ENCODE results near the gene RNF26. TPM values are rescaled to one million over a fixed set of nuclear protein-coding genes. Genes with fewer than 3 reads are reported as not detected.

Gene RNF26
- total RNA-seq: 10 to 100 TPM in 1 of 2 donors, 1 to 10 TPM in 1; 8.2 to 10.3 TPM

DNA sequence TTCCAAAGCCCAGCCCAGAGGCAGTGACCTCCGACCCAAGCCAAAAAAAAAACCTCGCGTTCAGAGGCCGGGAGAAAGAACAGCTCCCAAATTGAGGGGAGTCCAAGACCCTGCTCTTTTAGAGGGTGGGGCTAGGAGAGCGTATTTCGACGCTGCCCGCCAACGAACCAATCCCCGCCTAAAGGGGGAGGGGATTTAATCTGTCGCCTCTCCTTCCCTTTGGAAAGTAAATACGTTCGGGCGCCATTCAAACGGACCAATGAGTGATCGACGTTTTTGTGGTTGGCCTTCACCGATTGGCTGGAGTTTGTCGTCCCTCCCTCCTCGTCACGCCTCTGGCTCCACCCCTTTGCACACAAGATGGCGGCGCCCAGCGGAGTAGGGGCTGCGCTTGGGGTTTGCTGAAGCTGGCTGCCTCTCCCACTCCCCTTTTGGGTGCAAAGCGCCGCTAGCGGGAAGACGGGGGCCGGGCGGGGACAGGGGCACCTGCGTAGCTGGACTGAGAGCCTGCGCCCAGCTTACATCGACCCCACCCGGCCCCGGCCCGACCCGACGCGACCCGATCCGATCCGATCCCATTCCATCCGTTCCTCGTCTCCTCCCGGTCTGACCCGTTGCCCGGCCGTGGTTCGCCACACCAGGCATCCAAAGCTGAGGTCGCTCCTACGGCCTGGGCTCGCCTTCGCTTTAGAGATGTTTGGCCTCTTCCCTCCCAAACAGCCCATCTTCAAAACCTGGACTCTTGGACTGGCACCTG is at the start of gene RNF26:
RNF26 (plus strand) TSS at position 354 of the 757 bp plus-strand sequence. CDS start 596 bp downstream, outside the sequence.
- peak within 1 kb of the TSS; percentile 88 to 90 for H3K27ac ChIP-seq
- no peaks in the 10 kb centered on the region for H3K36me3 ChIP-seq
- TF ChIP-seq, protein P1, sequence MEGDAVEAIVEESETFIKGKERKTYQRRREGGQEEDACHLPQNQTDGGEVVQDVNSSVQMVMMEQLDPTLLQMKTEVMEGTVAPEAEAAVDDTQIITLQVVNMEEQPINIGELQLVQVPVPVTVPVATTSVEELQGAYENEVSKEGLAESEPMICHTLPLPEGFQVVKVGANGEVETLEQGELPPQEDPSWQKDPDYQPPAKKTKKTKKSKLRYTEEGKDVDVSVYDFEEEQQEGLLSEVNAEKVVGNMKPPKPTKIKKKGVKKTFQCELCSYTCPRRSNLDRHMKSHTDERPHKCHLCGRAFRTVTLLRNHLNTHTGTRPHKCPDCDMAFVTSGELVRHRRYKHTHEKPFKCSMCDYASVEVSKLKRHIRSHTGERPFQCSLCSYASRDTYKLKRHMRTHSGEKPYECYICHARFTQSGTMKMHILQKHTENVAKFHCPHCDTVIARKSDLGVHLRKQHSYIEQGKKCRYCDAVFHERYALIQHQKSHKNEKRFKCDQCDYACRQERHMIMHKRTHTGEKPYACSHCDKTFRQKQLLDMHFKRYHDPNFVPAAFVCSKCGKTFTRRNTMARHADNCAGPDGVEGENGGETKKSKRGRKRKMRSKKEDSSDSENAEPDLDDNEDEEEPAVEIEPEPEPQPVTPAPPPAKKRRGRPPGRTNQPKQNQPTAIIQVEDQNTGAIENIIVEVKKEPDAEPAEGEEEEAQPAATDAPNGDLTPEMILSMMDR (IDR thresholded peaks at IDR 0.05): no peak
- no peaks in the 10 kb centered on the region for H3K27me3 ChIP-seq
- DNase-seq (ENCODE audit: low spot score): peak; percentile 99
- H3K4me1 ChIP-seq: peaks cover 0 to 45% of the 10 kb centered on the region in 2 donors
- H3K9me3 ChIP-seq: no peaks in the 10 kb centered on the region
- peak within 1 kb of the TSS; percentile 86 to 93 for H3K4me3 ChIP-seq

DNA sequence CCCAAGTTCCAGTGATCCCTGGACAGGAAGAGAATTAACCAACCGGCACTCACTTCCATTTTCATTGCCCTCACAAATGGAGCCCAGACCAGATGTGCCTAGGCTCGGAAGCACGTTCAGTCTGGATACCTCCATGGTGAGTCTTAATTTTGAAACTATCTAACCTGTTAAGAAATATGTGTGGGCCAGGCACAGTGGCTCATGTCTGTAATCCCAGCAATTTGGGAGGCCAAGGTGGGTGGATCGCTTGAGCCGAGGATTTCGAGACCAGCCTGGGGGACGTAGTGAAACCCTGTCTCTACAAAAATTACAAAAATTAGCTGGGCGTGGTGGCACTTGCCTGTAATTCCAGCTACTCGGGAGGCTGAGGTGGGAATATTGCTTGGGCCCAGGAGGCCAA is 48.9 kb upstream of the RNF26 start:
- Histone ChIP-seq H3K27me3 (no peaks in the 10 kb centered on the region), H3K4me1 (peaks cover 0 to 8% of the 10 kb centered on the region in 2 donors), H3K36me3 (peaks cover 37% of the 10 kb centered on the region), H3K27ac (no peak overlapping the region), H3K4me3 (no peak overlapping the region), H3K9me3 (no peaks in the 10 kb centered on the region)
- TF ChIP-seq, protein P1 (IDR thresholded peaks at IDR 0.05): no peak
- DNase-seq (ENCODE audit: low spot score): no peak

DNA sequence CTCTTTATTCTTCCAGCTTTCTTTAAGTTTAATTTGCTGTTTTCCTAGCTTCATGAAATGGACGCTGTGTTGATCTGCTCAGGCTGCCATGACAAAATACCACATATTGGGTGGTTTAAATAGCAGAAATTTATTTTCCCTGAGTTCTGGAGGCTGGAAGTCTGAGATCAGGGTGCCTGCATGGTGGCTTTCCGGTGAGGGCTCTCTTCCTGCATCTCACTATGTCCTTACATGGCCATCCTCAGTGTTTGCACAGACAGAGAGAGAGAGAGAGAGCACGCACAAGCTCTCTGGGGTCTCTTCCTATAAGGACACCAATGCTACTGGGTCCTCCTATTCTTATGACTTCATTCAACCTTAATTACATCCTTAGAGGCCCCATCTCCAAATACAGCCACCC is 46.1 kb upstream of the RNF26 start:
- Histone ChIP-seq H3K27ac (no peak overlapping the region), H3K9me3 (peaks cover 0 to 6% of the 10 kb centered on the region in 2 donors), H3K4me1 (peaks cover 0 to 8% of the 10 kb centered on the region in 2 donors), H3K36me3 (peaks cover 40% of the 10 kb centered on the region), H3K4me3 (no peak overlapping the region), H3K27me3 (no peaks in the 10 kb centered on the region)
- TF ChIP-seq, protein P1 (IDR thresholded peaks at IDR 0.05): no peak
- no peak for DNase-seq (ENCODE audit: low spot score)

DNA sequence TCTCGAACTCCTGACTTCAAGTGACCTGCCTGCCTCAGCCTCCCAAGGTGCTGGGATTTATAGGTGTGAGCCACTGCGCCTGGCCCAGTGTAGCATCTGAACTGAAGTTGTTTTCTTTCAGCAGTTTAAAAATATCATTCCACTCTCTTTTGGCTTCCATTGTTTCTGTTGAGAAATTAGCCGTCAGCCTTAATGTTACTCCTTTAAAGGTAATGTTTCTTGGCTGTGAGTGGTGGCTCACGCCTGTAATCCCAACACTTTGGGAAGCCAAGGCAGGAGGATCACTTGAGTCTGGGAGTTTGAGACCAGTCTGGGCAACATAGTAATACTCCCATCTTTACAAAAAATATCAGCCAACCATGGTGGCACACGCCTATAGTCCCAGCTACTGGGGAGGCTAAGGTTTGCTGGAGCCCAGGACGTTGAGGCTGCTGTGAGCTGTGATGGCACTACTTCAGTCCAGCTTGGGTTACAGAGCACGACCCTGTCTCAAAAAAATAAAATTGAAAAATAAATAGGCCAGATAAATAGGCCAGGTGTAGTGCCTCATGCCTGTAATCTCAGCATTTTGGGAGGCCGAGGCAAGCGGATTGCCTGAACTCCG is 43.3 kb upstream of the RNF26 start:
- no peaks in the 10 kb centered on the region for H3K4me1 ChIP-seq
- peaks cover 30% of the 10 kb centered on the region for H3K36me3 ChIP-seq
- no peak for DNase-seq (ENCODE audit: low spot score)
- no peaks in the 10 kb centered on the region for H3K27me3 ChIP-seq
- TF ChIP-seq, protein P1 (IDR thresholded peaks at IDR 0.05): no peak
- H3K27ac ChIP-seq: no peak overlapping the region
- H3K4me3 ChIP-seq: no peak overlapping the region
- H3K9me3 ChIP-seq: peaks cover 0 to 6% of the 10 kb centered on the region in 2 donors

DNA sequence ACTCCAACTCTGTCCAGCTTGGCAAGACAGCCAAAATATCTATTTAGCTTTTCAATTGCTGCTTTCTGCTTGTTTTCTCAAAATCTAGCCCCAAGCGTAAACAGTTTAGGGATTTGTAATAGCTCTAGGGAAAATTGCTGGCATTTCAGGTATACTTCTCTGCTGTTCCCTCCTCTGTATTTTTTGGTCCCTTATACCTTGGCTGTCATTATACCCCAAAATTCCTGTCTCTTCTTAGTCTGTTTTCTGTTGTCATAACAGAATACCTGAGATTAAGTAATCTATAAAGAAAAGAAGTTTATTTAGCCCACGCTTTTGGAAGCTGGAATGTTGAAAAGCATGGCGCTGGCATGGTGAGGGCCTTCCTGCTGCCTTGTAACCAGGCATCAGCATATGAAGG is 40.9 kb upstream of the RNF26 start:
- H3K27me3 ChIP-seq: no peaks in the 10 kb centered on the region
- H3K4me1 ChIP-seq: peaks cover 0 to 16% of the 10 kb centered on the region in 2 donors
- DNase-seq (ENCODE audit: low spot score): no peak
- no peak overlapping the region for H3K27ac ChIP-seq
- peaks cover 0 to 6% of the 10 kb centered on the region in 2 donors for H3K9me3 ChIP-seq
- TF ChIP-seq, protein P1 (IDR thresholded peaks at IDR 0.05): no peak
- no peak overlapping the region for H3K4me3 ChIP-seq
- peaks cover 19% of the 10 kb centered on the region for H3K36me3 ChIP-seq
